ENCODE results near the gene SLC22A14. TPM values are rescaled to one million over a fixed set of nuclear protein-coding genes. Genes with fewer than 3 reads are reported as not detected.

Gene SLC22A14
- total and polyA plus RNA-seq, 2 experiments from 2014 or later, result 0.12 to 0.43 TPM

DNA sequence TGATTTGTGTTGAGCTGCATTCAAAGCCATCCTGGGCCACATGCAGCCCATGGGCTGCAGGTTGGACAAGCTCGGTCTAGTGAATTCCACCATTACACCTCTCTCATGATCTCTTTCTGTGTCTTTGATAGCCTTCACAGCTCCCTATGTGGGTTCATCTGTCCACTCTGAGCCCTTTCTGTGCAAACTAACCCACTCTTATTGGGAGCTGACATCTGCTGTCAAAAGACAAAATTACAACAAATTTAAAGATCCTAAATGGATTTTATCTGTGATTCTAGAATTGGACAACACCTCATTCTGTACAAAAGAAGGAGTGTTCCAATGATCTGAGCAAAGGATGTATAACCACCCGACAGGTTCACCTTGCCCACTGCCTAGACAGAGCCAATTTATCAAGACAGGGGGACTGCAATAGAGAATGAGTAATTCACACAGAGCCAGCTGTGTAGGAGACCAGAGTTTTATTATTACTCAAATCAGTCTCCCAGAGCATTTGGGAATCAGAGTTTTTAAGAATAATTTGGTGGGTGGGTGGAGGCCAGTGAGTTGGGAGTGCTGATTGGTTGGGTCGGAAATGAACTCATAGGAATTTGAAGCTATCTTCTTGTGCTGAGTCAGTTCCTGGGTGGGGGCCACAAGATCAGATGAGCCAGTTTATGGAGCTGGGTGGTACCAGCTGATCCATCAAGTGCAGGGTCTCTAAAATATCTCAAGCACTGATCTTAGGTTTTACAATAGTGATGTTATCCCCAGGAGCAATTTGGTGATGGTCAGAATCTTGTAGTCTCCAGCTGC lies 61.9 kb downstream of the SLC22A14 start:
- no peaks in the 10 kb centered on the region for H3K4me1 ChIP-seq (ENCODE audit: low read depth)
- H3K4me3 ChIP-seq, result no peak overlapping the region
- TF ChIP-seq, protein P1, sequence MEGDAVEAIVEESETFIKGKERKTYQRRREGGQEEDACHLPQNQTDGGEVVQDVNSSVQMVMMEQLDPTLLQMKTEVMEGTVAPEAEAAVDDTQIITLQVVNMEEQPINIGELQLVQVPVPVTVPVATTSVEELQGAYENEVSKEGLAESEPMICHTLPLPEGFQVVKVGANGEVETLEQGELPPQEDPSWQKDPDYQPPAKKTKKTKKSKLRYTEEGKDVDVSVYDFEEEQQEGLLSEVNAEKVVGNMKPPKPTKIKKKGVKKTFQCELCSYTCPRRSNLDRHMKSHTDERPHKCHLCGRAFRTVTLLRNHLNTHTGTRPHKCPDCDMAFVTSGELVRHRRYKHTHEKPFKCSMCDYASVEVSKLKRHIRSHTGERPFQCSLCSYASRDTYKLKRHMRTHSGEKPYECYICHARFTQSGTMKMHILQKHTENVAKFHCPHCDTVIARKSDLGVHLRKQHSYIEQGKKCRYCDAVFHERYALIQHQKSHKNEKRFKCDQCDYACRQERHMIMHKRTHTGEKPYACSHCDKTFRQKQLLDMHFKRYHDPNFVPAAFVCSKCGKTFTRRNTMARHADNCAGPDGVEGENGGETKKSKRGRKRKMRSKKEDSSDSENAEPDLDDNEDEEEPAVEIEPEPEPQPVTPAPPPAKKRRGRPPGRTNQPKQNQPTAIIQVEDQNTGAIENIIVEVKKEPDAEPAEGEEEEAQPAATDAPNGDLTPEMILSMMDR (IDR thresholded peaks at IDR 0.05; ENCODE audit: low read depth, low read length), result peak; percentile 16
- DNase-seq (ENCODE audit: low read depth in 1 of 2, low spot score in 1 of 2), result peak in 1 of 2 donors; percentile 30
- no peaks in the 10 kb centered on the region for H3K27me3 ChIP-seq
- no peaks in the 10 kb centered on the region for H3K9me3 ChIP-seq (ENCODE audit: low read depth)
- no peaks in the 10 kb centered on the region for H3K36me3 ChIP-seq
- H3K27ac ChIP-seq, result no peak overlapping the region

DNA sequence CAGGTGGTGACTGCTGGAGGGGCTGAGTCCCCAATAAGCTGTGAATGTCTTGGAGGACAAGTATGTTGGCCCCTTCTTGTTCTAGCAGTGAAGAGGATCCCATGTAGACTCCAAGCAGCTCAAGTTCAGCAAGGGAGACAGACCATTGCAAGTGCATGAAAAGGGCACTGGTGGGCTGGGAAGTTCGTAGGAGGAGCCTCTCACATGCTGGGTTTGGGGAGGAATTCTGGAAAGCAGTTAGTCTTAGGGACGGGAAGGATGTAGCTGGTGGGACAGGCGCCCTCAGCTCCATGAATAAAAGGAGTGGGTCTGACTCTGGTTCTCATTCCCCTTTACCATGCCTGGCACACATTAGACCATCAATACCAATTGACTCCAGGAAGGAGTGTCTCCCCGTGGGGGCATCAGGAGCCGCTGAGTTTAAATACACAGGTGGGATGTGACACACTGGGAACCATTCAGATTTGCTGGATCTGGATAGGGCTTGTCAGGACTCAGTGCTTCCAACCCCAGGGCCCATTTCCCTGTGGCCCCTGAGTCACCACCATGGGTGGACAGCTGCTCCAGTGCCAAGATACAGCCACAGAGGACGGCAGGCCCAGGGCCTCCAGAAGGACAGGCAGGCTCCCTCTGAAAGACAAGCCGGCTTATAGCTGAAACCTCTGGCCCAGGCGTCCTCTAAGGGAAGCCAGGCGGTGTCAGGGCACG lies 63.9 kb downstream of the SLC22A14 start:
- Histone ChIP-seq H3K27me3 (no peaks in the 10 kb centered on the region), H3K27ac (no peak overlapping the region), H3K36me3 (no peaks in the 10 kb centered on the region), H3K9me3 (ENCODE audit: low read depth) (no peaks in the 10 kb centered on the region), H3K4me1 (ENCODE audit: low read depth) (no peaks in the 10 kb centered on the region), H3K4me3 (no peak overlapping the region)
- TF ChIP-seq, protein P1 (IDR thresholded peaks at IDR 0.05; ENCODE audit: low read depth, low read length), result no peak
- no peak for DNase-seq (ENCODE audit: low read depth in 1 of 2, low spot score in 1 of 2)

DNA sequence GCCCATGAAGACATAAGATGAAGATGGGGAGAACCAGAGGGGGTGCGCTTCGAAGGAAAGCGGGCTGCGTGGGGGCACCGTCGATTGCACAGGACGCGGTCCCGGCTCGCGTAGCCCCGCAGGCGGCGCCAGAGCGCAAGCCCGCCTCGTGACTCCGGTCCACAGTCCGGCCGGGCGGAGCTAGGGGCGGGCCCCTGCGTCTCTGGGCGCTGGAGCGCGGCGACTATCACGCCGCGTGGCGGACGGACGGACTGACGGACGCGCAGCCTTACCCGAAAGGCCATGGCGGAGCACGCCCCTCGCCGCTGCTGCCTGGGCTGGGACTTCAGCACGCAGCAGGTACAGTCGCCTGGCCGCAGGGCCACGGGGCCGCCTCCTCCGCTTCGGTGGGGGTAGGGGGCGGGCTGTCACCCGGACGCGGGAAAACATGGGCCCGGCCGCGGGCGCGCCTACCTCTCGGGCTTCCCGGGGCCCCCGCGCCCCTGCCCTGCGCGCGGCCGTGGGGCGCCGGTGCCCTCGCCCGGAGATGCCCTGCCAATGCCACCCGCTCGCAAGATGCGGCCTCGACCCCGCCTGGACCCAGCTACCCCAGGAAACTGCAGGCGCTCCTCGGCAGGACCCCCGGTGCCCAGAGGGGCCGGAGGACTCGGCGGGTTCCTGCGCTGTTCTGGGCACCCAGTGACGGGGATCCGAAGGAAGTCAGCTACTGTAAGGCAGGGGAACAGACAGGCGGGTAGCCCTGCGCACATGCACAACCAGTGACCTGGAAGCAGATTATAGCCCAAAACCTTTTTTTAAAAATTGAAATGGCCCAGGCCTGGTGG lies 64.7 kb downstream of the SLC22A14 start, which contains the start of gene XYLB:
TSS of gene XYLB (plus strand) at position 199 of the 824 bp plus-strand sequence. CDS start at position 283, 84 bp downstream.
- TF ChIP-seq, protein P1 (IDR thresholded peaks at IDR 0.05; ENCODE audit: low read depth, low read length), result peak; percentile 89
- H3K27me3 ChIP-seq, result no peaks in the 10 kb centered on the region
- H3K4me3 ChIP-seq, result peak within 1 kb of the TSS; percentile 59
- peak; percentile 89 to 90 for DNase-seq (ENCODE audit: low read depth in 1 of 2, low spot score in 1 of 2)
- no peaks in the 10 kb centered on the region for H3K4me1 ChIP-seq (ENCODE audit: low read depth)
- H3K36me3 ChIP-seq, result no peaks in the 10 kb centered on the region
- H3K9me3 ChIP-seq (ENCODE audit: low read depth), result no peaks in the 10 kb centered on the region
- H3K27ac ChIP-seq, result no peak within 1 kb of the TSS

DNA sequence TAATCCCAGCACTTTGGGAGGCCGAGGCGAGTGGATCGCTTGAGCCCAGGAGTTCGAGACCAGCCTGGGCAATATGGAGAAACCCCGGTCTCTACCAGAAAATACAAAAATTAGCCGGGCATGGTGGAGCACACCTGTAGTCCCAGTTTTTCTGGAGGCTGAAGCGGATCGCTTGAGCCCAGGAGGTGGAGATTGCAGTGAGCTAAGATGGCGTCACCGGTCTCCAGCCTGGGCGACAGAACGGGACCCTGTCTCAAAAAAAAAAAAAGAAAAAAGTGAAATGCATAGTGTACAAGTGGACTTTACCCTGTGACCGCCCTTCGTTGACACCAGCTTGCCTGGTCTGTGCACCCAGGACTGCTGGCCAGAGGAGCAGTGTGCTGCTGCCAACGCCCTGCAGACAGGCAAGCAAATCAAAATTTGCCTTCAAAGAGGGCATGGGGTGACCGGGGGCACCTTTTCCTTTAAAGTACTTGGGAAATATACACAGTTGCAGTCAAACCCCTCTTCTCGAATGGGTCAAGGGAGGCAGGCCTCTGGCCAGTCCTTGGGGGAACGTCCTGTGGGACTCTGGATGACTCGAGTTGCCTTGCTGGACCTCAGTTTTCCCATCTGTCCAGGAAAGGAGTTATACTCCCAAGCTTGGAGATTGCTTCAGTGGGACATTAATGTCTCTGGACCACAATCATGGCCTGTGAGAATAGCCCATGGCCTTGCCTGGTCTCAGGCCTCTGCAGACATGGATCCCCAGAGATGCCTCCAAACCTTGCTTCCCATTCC lies 65.5 kb downstream of the SLC22A14 start:
- TF ChIP-seq, protein P1 (IDR thresholded peaks at IDR 0.05; ENCODE audit: low read depth, low read length), result no peak
- Histone ChIP-seq H3K4me1 (ENCODE audit: low read depth) (no peaks in the 10 kb centered on the region), H3K27me3 (no peaks in the 10 kb centered on the region), H3K36me3 (no peaks in the 10 kb centered on the region), H3K27ac (no peak overlapping the region), H3K4me3 (no peak overlapping the region), H3K9me3 (ENCODE audit: low read depth) (no peaks in the 10 kb centered on the region)
- no peak for DNase-seq (ENCODE audit: low read depth in 1 of 2, low spot score in 1 of 2)

DNA sequence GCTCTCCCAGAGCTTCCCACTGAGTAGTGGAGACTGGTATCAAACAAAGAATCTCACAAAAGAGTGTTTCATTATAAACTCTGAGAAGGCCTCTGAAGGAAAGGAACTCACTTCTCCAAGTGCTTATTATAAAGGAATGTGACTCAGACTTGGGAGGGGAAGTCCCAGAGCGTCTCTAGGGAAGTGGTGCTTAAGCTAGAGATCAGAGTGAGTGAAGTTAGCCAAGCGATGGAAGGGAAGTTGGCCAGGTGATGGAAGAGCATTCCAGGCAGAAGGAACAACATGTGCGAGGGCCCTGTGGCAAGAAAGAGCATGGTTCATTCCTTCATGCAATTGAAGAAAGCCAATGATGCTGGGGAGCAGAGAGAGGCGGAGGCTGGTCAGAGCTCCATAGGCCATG lies 66.8 kb downstream of the SLC22A14 start:
- no peak overlapping the region for H3K4me3 ChIP-seq
- DNase-seq (ENCODE audit: low read depth in 1 of 2, low spot score in 1 of 2), result peak in 1 of 2 donors; percentile 47
- H3K9me3 ChIP-seq (ENCODE audit: low read depth), result no peaks in the 10 kb centered on the region
- no peak overlapping the region for H3K27ac ChIP-seq
- H3K36me3 ChIP-seq, result no peaks in the 10 kb centered on the region
- no peaks in the 10 kb centered on the region for H3K4me1 ChIP-seq (ENCODE audit: low read depth)
- H3K27me3 ChIP-seq, result no peaks in the 10 kb centered on the region
- TF ChIP-seq, protein P1 (IDR thresholded peaks at IDR 0.05; ENCODE audit: low read depth, low read length), result no peak
